Right lobe of liver (tissue), 4 donors: ENCODE data around the gene CLEC3A.

Experiments used
- POLR2A ChIP-seq: fragments of 450-650 bp; IDR thresholded peaks from one replicate; pipeline ENCODE4 v1.6.1; 2017; ENCODE audit warnings: antibody characterized with exemption, mild to moderate bottlenecking
- TF ChIP-seq, protein P1 (sequence below), 4 donors: fragments of 200-600 bp in 3 of 4; fragments of 450-650 bp in 1 of 4; IDR thresholded peaks; one replicate each; pipeline versions ENCODE4 v1.5.1 to v1.8.0; 2016 to 2022; ENCODE audit warnings: antibody characterized with exemption in 4 of 4, mild to moderate bottlenecking in 2 of 4
- donor health status: DM: no; HTN: no; CAD: no.
- donor health status: DM: no; HTN: no; CAD: no.
- donor health status: DM: no; HTN: yes; CAD: no.

DNA sequence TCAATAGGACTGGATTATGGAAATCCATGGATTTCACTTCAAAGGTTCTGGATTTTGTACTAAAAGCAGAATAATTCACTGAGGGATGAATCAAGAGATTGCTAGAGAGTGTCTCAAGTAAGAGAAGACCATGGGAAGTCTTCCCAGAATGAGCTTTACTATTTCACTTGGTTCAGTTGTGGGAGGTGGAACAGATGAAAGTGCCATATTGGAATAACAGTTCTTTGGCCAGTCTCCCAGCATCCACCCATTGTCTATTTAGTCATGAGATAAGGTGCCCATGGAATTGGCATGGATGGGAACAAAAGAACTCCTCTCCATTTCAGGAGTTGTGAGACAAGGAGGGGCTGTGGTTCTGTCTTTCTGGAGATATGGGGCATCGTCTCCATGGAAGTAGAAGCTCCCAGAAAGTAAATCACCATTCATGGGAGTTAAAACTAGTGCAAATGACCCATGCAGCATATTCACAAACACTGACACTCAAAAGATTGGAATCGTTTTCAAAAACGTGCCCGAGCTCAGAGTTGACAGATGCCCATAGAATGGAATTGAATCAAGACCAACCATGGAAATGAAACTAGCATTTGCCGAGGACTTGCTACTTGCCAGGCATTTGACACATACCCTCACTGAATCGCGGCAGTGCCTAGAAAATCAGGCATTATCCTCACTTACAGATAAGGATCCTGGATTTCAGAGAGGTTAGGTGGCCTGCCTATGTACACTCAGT, 36.2 kb upstream of the CLEC3A start:
- TF ChIP-seq, protein P1, sequence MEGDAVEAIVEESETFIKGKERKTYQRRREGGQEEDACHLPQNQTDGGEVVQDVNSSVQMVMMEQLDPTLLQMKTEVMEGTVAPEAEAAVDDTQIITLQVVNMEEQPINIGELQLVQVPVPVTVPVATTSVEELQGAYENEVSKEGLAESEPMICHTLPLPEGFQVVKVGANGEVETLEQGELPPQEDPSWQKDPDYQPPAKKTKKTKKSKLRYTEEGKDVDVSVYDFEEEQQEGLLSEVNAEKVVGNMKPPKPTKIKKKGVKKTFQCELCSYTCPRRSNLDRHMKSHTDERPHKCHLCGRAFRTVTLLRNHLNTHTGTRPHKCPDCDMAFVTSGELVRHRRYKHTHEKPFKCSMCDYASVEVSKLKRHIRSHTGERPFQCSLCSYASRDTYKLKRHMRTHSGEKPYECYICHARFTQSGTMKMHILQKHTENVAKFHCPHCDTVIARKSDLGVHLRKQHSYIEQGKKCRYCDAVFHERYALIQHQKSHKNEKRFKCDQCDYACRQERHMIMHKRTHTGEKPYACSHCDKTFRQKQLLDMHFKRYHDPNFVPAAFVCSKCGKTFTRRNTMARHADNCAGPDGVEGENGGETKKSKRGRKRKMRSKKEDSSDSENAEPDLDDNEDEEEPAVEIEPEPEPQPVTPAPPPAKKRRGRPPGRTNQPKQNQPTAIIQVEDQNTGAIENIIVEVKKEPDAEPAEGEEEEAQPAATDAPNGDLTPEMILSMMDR (IDR thresholded peaks at IDR 0.05): no peak
- TF ChIP-seq POLR2A: no peak
